IMR-90 (cell line): ENCODE data around the gene NRP2. TPM values are rescaled to one million over a fixed set of nuclear protein-coding genes. Genes with fewer than 3 reads are reported as not detected.

Experiments used
- ATAC-seq: fragments of 200-7000 bp; cut with Tn5 transposase; 2 replicates; pipeline ENCODE4 v1.9.1; 2020; ENCODE audit warnings: low read depth, mild to moderate bottlenecking, moderate library complexity
- BruUV-seq: library from RNA; stranded (reverse); fragments of 400-500 nt; replicated peaks from 2 replicates; lab custom pipeline; 2021; lab: Mats Ljungman, UMichigan
- CTCF ChIA-PET: fragments of 300-600 bp; formaldehyde crosslinking; extraction: SDS; loops from one replicate; lab custom pipeline; 2021; ENCODE audit warnings: antibody characterized with exemption; lab: Yijun Ruan, JAX
- POLR2A ChIA-PET: fragments of 300-600 bp; sonication (Branson Sonifier 250); formaldehyde crosslinking; loops from one replicate; lab custom pipeline; 2022; ENCODE audit warnings: antibody characterized with exemption; ENCODE audit not compliant: unreplicated experiment; lab: Charles Lee
- DNase-seq: peaks from one replicate; pipeline ENCODE4 v3.0.0; 2013
- H2AFZ ChIP-seq: replicated peaks from 2 replicates; pipeline ENCODE3; 2013; ENCODE audit warnings: low read length, mild to moderate bottlenecking; ENCODE audit not compliant: poor library complexity
- H2AK5ac ChIP-seq: 2 replicates; pipeline ENCODE4 v1.6.1; 2013; ENCODE audit warnings: low read depth, low read length, inconsistent platforms
- H2AK9ac ChIP-seq: replicated peaks from 2 replicates; pipeline ENCODE3; 2013; ENCODE audit warnings: mild to moderate bottlenecking, low read depth, low read length, moderate library complexity; ENCODE audit not compliant: poor library complexity
- H2BK120ac ChIP-seq: 2 replicates; pipeline ENCODE4 v1.6.1; 2013; ENCODE audit warnings: low read depth, low read length, inconsistent platforms
- H2BK15ac ChIP-seq: 3 replicates; pipeline ENCODE4 v1.6.1; 2013; ENCODE audit warnings: low read depth, low read length, inconsistent platforms
- H2BK20ac ChIP-seq: 2 replicates; pipeline ENCODE4 v1.6.1; 2013; ENCODE audit warnings: low read depth, mild to moderate bottlenecking, inconsistent platforms, low read length, moderate library complexity
- H2BK5ac ChIP-seq: 2 replicates; pipeline ENCODE4 v1.6.1; 2013; ENCODE audit warnings: mild to moderate bottlenecking, low read depth, low read length, inconsistent platforms; ENCODE audit not compliant: poor library complexity, severe bottlenecking
- H3K14ac ChIP-seq: replicated peaks from 2 replicates; pipeline ENCODE4 v1.6.1; 2013; ENCODE audit warnings: low read depth, low read length, inconsistent platforms
- H3K18ac ChIP-seq: 2 replicates; pipeline ENCODE4 v1.6.1; 2013; ENCODE audit warnings: low read depth, low read length, control low read depth
- H3K23ac ChIP-seq: 2 replicates; pipeline ENCODE4 v1.6.1; 2013; ENCODE audit warnings: low read depth, low read length, inconsistent platforms
- H3K27ac ChIP-seq: 2 replicates; pipeline ENCODE4 v1.5.1; 2013; ENCODE audit warnings: mild to moderate bottlenecking, control low read depth, low read length; ENCODE audit not compliant: insufficient read depth
- H3K27me3 ChIP-seq: 2 replicates; pipeline ENCODE4 v1.6.1; 2013; ENCODE audit warnings: low read length; ENCODE audit not compliant: control insufficient read depth, insufficient read depth
- H3K36me3 ChIP-seq: 2 replicates; pipeline ENCODE4 v1.6.1; 2013; ENCODE audit warnings: low read length, mixed read lengths; ENCODE audit not compliant: control insufficient read depth, insufficient read depth
- H3K4ac ChIP-seq: 2 replicates; pipeline ENCODE4 v1.6.1; 2013; ENCODE audit warnings: low read depth, low read length, inconsistent platforms
- H3K4me1 ChIP-seq: 2 replicates; pipeline ENCODE4 v1.6.1; 2013; ENCODE audit warnings: low read length, mixed read lengths; ENCODE audit not compliant: control insufficient read depth, insufficient read depth
- H3K4me2 ChIP-seq: 2 replicates; pipeline ENCODE4 v1.6.1; 2013; ENCODE audit warnings: low read depth, mild to moderate bottlenecking, control low read depth, low read length, moderate library complexity
- H3K4me3 ChIP-seq: 2 replicates; pipeline ENCODE4 v1.5.1; 2013; ENCODE audit warnings: low read depth, mild to moderate bottlenecking, control low read depth, low read length, moderate library complexity; ENCODE audit not compliant: insufficient read depth
- H3K56ac ChIP-seq: 2 replicates; pipeline ENCODE4 v1.6.1; 2013; ENCODE audit warnings: low read length, inconsistent platforms; ENCODE audit not compliant: insufficient read depth; ENCODE audit errors: extremely low read depth
- H3K79me1 ChIP-seq, 2 experiments: 2 replicates each; pipeline ENCODE4 v1.6.1; 2013; ENCODE audit warnings: low read length in 2 of 2, inconsistent platforms in 1 of 2, low read depth in 1 of 2
- H3K9ac ChIP-seq: 2 replicates; pipeline ENCODE4 v1.6.1; 2013; ENCODE audit warnings: low read depth, low read length, control low read depth
- H3K9me1 ChIP-seq: 2 replicates; pipeline ENCODE4 v1.6.1; 2013; ENCODE audit warnings: low read length, inconsistent platforms; ENCODE audit not compliant: insufficient read depth
- H3K9me3 ChIP-seq: 2 replicates; pipeline ENCODE4 v1.6.1; 2013; ENCODE audit warnings: low read length; ENCODE audit not compliant: control insufficient read depth, insufficient read depth
- H4K20me1 ChIP-seq: 2 replicates; pipeline ENCODE4 v1.6.1; 2013; ENCODE audit warnings: low read length, inconsistent platforms; ENCODE audit not compliant: insufficient read depth
- H4K5ac ChIP-seq: 2 replicates; pipeline ENCODE4 v1.6.1; 2013; ENCODE audit warnings: mild to moderate bottlenecking, low read depth, low read length, control low read depth
- H4K8ac ChIP-seq, 2 experiments: 2 replicates each; pipeline ENCODE4 v1.6.1; 2013; ENCODE audit warnings: low read depth in 2 of 2, low read length in 2 of 2, control low read depth in 1 of 2, inconsistent platforms in 1 of 2
- H4K91ac ChIP-seq: 2 replicates; pipeline ENCODE4 v1.6.1; 2013; ENCODE audit warnings: low read depth, low read length, inconsistent platforms; ENCODE audit not compliant: insufficient read depth
- CEBPB ChIP-seq: IDR thresholded peaks from 2 replicates; pipeline ENCODE4 v1.6.1; 2012; ENCODE audit warnings: low read depth, low read length, improper control_type of control experiment
- CHD1 ChIP-seq: IDR thresholded peaks from 2 replicates; pipeline ENCODE4 v1.6.1; 2012; ENCODE audit warnings: low read depth, low read length, improper control_type of control experiment
- CTCF ChIP-seq: conservative IDR thresholded peaks from 2 replicates; pipeline ENCODE4 v1.5.1; 2012; ENCODE audit warnings: mild to moderate bottlenecking, low read depth, low read length, improper control_type of control experiment
- ELK1 ChIP-seq: fragments of 150-350 bp; IDR thresholded peaks from 2 replicates; pipeline ENCODE4 v1.6.1; 2016; ENCODE audit warnings: low read depth, mild to moderate bottlenecking, low read length, moderate library complexity, borderline replicate concordance
- FOS ChIP-seq: fragments of 150-350 bp; IDR thresholded peaks from 2 replicates; pipeline ENCODE4 v1.6.1; 2016; ENCODE audit warnings: low read depth, low read length
- MAFK ChIP-seq: IDR thresholded peaks from 2 replicates; pipeline ENCODE4 v1.6.1; 2012; ENCODE audit warnings: low read depth, low read length, improper control_type of control experiment
- MAZ ChIP-seq: IDR thresholded peaks from 2 replicates; pipeline ENCODE4 v1.6.1; 2012; ENCODE audit warnings: low read depth, mild to moderate bottlenecking, low read length, improper control_type of control experiment, moderate library complexity, borderline replicate concordance
- MXI1 ChIP-seq: IDR thresholded peaks from 2 replicates; pipeline ENCODE4 v1.6.1; 2012; ENCODE audit warnings: low read depth, mild to moderate bottlenecking, low read length, moderate library complexity, borderline replicate concordance
- POLR2A ChIP-seq: IDR thresholded peaks from 2 replicates; pipeline ENCODE4 v1.6.1; 2012; ENCODE audit warnings: mild to moderate bottlenecking, low read depth, low read length
- RAD21 ChIP-seq: IDR thresholded peaks from 2 replicates; pipeline ENCODE4 v1.6.1; 2012; ENCODE audit warnings: low read length, improper control_type of control experiment
- RFX5 ChIP-seq: IDR thresholded peaks from 2 replicates; pipeline ENCODE4 v1.8.0; 2012; ENCODE audit warnings: low read depth, mild to moderate bottlenecking, low read length, moderate library complexity
- SMC3 ChIP-seq: fragments of 150-350 bp; IDR thresholded peaks from 2 replicates; pipeline ENCODE4 v1.6.1; 2016; ENCODE audit warnings: low read depth, mild to moderate bottlenecking, antibody characterized with exemption, low read length, moderate library complexity
- WGBS, 2 experiments: methylation state at CpG; one replicate each; pipeline versions ENCODE4 v1.1.5 to v1.1.7; 2013; ENCODE audit warnings: missing lambda C conversion rate in 2 of 2; ENCODE audit not compliant: insufficient read length in 1 of 2; ENCODE audit errors: extremely low coverage in 2 of 2; 5-methylcytosine and 5-hydroxymethylcytosine counted together
- dilution Hi-C: fragments of 300-500 bp; cut with HindIII; formaldehyde crosslinking; loops from one replicate; pipeline ENCODE4 v1.14.3; 2018; ENCODE audit warnings: low sequenced_read_pairs; ENCODE audit not compliant: unreplicated experiment
- in situ Hi-C: fragments of 300-500 bp; cut with MboI; formaldehyde crosslinking; loops from 3 replicates; pipeline ENCODE4 v1.14.3; 2019; ENCODE audit warnings: low sequenced_read_pairs, inconsistent platforms, mixed read lengths
- intact Hi-C: fragments of 100-400 bp; cut with micrococcal nuclease; formaldehyde crosslinking; loops from 2 replicates; pipeline ENCODE4 v1.10.0; 2022
- polyA plus RNA-seq, 3 experiments: library from polyadenylated mRNA; depleted of rRNA; stranded (reverse); fragments of >200 nt; gene quantifications; 2 replicates each; pipeline ENCODE4 v1.2.3, GENCODE V29; 2012; ENCODE audit warnings: low replicate concordance in 1 of 3
- total RNA-seq: library from RNA; depleted of rRNA; stranded (reverse); fragments of >200 nt; gene quantifications from 2 replicates; pipeline ENCODE4 v1.2.3, GENCODE V29; 2012

The NRP2 gene
- total and polyA plus RNA-seq, 2 of the 4 experiments (the other 2 are of a cell fraction): 46.4 to 51.3 TPM

- Histone ChIP-seq H3K27me3 (no peaks in the 10 kb centered on the region), H2BK15ac (no peak overlapping the region), H3K79me1 (no peaks in the 10 kb centered on the region; a peak in 1 of 4 replicates), H4K91ac (no peak overlapping the region), H3K36me3 (peaks cover 79% of the 10 kb centered on the region), H3K4me3 (no peak overlapping the region), H3K23ac (no peak overlapping the region), H4K5ac (no peak overlapping the region), H2BK5ac (no peak overlapping the region), H3K4me2 (no peak overlapping the region), H3K18ac (no peak overlapping the region), H2BK120ac (no peak overlapping the region), H4K20me1 (no peaks in the 10 kb centered on the region), H3K27ac (no peak overlapping the region), H2AK9ac (no peak overlapping the region), H3K4ac (no peak overlapping the region), H2BK20ac (no peak overlapping the region), H3K9ac (no peak overlapping the region), H2AFZ (no peak overlapping the region), H2AK5ac (no peak overlapping the region), H3K9me1 (peaks cover 10% of the 10 kb centered on the region), H3K9me3 (no peaks in the 10 kb centered on the region), H4K8ac (no peak overlapping the region), H3K14ac (no peak overlapping the region), H3K56ac (no peak overlapping the region), H3K4me1 (no peaks in the 10 kb centered on the region)
- DNase-seq (no peak), ATAC-seq (no peak)
- intact Hi-C loops: no loop called here
- ChIA-PET POLR2A (no interaction called here), CTCF (no interaction called here)
- 70% methylated on average over 4 of the region's 11 CpGs; no CpG with 5 or more reads in 1 of the 2 experiments for WGBS, 2 experiments
- dilution Hi-C loops: no loop called here
- no peak for TF ChIP-seq POLR2A
- TF ChIP-seq RAD21: no peak
- no peak for TF ChIP-seq CEBPB
- TF ChIP-seq RFX5: no peak
- TF ChIP-seq MAZ: no peak
- no peak for TF ChIP-seq CHD1
- no peak for TF ChIP-seq ELK1
- TF ChIP-seq MAFK: no peak
- no peak for TF ChIP-seq MXI1
- TF ChIP-seq SMC3: no peak
- TF ChIP-seq FOS: no peak
- TF ChIP-seq CTCF: no peak
- in situ Hi-C loops: no loop called here
- no TSS peak for BruUV-seq
These were observed 65.6 kb downstream of the NRP2 start for GRCh38 chr2:205747829-205748386.
